Mesothelial cell of epicardium (in vitro differentiated cells): ENCODE measurements around the gene PAX5. TPM values are rescaled to one million over a fixed set of nuclear protein-coding genes. Genes with fewer than 3 reads are reported as not detected.

Experiments used
- DNase-seq, 2 experiments: peaks; one replicate each; pipeline ENCODE4 v3.0.0; 2021; ENCODE audit warnings: low spot score in 2 of 2; ENCODE audit not compliant: unreplicated experiment in 2 of 2
- H3K27ac Mint-ChIP-seq: 2 replicates; pipeline ENCODE4 v1.8.0; 2021; ENCODE audit warnings: mixed read lengths
- H3K27me3 Mint-ChIP-seq: 2 replicates; pipeline ENCODE4 v1.8.0; 2021; ENCODE audit warnings: low read depth, mixed read lengths
- H3K36me3 Mint-ChIP-seq: 2 replicates; pipeline ENCODE4 v1.8.0; 2021; ENCODE audit warnings: mixed read lengths
- H3K4me1 Mint-ChIP-seq: 2 replicates; pipeline ENCODE4 v1.8.0; 2021; ENCODE audit warnings: mixed read lengths
- H3K4me3 Mint-ChIP-seq: 2 replicates; pipeline ENCODE4 v1.8.0; 2021; ENCODE audit warnings: mild to moderate bottlenecking, moderate library complexity, mixed read lengths
- H3K9me3 Mint-ChIP-seq: 2 replicates; pipeline ENCODE4 v1.8.0; 2021; ENCODE audit warnings: mixed read lengths
- CTCF ChIP-seq: fragments of 200-600 bp; sonication (generic); IDR thresholded peaks from one replicate; pipeline ENCODE4 v1.5.0; 2021; ENCODE audit warnings: antibody characterized with exemption; ENCODE audit not compliant: unreplicated experiment
- total RNA-seq: library from RNA; stranded (reverse); gene quantifications from 3 replicates; pipeline ENCODE4 v1.2.1, GENCODE V29; 2021

The PAX5 gene
- total RNA-seq, 1 donor from 2014 or later: not detected

GRCh38 chr9:37053684-37054362, 19.8 kb upstream of the PAX5 start:
- DNase-seq: no peak
- Mint-ChIP-seq H3K27me3 (peaks cover 88% of the 10 kb centered on the region), H3K27ac (no peak overlapping the region), H3K36me3 (no peaks in the 10 kb centered on the region), H3K4me3 (no peak overlapping the region), H3K9me3 (no peaks in the 10 kb centered on the region), H3K4me1 (no peaks in the 10 kb centered on the region)
- no peak for TF ChIP-seq CTCF

GRCh38 chr9:37046683-37047082, 12.6 kb upstream of the PAX5 start:
- no peak for DNase-seq
- Mint-ChIP-seq H3K9me3 (no peaks in the 10 kb centered on the region), H3K4me1 (no peaks in the 10 kb centered on the region), H3K27ac (no peak overlapping the region), H3K4me3 (no peak overlapping the region), H3K27me3 (peaks cover 83% of the 10 kb centered on the region), H3K36me3 (no peaks in the 10 kb centered on the region)
- no peak for TF ChIP-seq CTCF

- H3K4me3 Mint-ChIP-seq: no peak overlapping the region
- no peak for DNase-seq
- TF ChIP-seq CTCF: no peak
- H3K27ac Mint-ChIP-seq: no peak overlapping the region
- peaks cover 2% of the 10 kb centered on the region for H3K4me1 Mint-ChIP-seq
- H3K27me3 Mint-ChIP-seq: peaks cover 95% of the 10 kb centered on the region
- no peaks in the 10 kb centered on the region for H3K9me3 Mint-ChIP-seq
- no peaks in the 10 kb centered on the region for H3K36me3 Mint-ChIP-seq
These were observed 8.4 kb upstream of the PAX5 start for GRCh38 chr9:37042421-37042820.

GRCh38 chr9:37040508-37041127, 6.5 kb upstream of the PAX5 start:
- H3K36me3 Mint-ChIP-seq: no peaks in the 10 kb centered on the region
- peaks cover 17% of the 10 kb centered on the region for H3K4me1 Mint-ChIP-seq
- H3K27ac Mint-ChIP-seq: no peak overlapping the region
- peaks cover 95% of the 10 kb centered on the region for H3K27me3 Mint-ChIP-seq
- DNase-seq: no peak
- H3K4me3 Mint-ChIP-seq: no peak overlapping the region
- no peak for TF ChIP-seq CTCF
- no peaks in the 10 kb centered on the region for H3K9me3 Mint-ChIP-seq

GRCh38 chr9:37038943-37039464, 4.9 kb upstream of the PAX5 start:
- no peak for TF ChIP-seq CTCF
- H3K4me1 Mint-ChIP-seq: peaks cover 19% of the 10 kb centered on the region
- H3K27ac Mint-ChIP-seq: no peak overlapping the region
- DNase-seq: no peak
- no peaks in the 10 kb centered on the region for H3K36me3 Mint-ChIP-seq
- no peak overlapping the region for H3K4me3 Mint-ChIP-seq
- peaks cover 100% of the 10 kb centered on the region for H3K27me3 Mint-ChIP-seq
- no peaks in the 10 kb centered on the region for H3K9me3 Mint-ChIP-seq
